COLO668 (cell line): ENCODE measurements around the gene PRMT2.
"Not testable (repeated sequence)": the region's sequence is repeated elsewhere in the genome, so short reads cannot be mapped to it uniquely, and the experiment has no call there.

Experiments
- DNase-seq: peaks from one replicate; lab custom pipeline; 2025; ENCODE audit not compliant: unreplicated experiment; lab: John Stamatoyannopoulos, UW

Gene PRMT2

DNA sequence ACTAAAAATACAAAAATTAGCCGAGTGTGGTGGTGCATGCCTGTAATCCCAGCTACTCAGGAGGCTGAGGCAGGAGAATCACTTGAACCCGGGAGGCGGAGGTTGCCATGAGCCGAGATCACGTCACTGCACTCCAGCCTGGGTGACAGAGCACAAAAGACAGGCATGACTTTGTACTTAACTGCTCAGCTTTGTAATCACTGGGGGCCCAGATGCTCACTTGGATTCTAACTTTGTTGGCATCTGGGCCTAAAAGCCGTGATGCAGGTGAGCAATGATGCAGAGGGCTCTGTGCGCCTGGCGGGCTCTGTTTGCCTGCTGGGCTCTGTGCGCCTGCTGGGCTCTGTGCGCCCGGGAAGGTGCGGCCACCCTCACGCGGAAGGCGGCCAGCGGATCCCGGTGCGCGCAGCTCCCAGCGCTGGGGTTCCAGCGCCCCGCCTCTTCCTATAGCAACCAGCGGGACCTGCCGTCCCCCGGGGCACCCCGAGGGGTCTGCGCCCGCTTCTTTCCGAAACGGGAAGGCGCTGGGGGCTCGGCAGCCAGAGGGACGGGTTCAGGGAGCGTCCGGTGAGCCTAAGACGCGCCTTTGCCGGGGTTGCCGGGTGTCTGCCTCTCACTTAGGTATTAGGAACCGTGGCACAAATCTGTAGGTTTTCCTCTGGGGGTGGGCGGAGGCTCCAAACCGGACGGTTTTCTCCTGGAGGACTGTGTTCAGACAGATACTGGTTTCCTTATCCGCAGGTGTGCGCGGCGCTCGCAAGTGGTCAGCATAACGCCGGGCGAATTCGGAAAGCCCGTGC is 31.7 kb downstream of the PRMT2 start:
- peak; percentile 63 for DNase-seq

DNA sequence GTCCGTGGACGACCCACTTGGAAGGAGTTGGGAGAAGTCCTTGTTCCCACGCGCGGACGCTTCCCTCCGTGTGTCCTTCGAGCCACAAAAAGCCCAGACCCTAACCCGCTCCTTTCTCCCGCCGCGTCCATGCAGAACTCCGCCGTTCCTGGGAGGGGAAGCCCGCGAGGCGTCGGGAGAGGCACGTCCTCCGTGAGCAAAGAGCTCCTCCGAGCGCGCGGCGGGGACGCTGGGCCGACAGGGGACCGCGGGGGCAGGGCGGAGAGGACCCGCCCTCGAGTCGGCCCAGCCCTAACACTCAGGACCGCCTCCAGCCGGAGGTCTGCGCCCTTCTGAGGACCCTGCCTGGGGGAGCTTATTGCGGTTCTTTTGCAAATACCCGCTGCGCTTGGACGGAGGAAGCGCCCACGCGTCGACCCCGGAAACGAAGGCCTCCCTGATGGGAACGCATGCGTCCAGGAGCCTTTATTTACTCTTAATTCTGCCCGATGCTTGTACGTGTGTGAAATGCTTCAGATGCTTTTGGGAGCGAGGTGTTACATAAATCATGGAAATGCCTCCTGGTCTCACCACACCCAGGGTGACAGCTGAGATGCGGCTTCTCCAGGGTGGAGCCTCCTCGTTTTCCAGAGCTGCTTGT is 32.4 kb downstream of the PRMT2 start:
- DNase-seq = peak; percentile 64

DNA sequence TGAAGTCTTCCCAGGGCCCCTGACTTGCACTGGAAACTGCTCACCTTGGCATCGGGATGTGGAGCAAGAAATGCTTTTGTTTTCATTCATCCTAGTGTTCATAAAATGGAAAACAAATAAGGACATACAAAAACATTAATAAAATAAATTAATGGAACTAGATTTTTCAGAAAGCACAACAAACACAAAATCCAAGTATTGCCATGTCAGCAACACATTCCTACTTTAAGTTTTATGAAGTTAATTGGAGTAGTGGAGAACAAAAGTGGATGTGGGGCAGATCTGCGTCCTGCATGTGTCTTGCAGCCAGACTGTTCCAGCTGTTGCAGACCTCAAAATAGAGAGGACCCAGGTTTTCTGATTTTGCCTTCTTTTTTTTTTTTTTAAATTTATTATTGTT is 32.9 kb downstream of the PRMT2 start:
- DNase-seq = no peak

DNA sequence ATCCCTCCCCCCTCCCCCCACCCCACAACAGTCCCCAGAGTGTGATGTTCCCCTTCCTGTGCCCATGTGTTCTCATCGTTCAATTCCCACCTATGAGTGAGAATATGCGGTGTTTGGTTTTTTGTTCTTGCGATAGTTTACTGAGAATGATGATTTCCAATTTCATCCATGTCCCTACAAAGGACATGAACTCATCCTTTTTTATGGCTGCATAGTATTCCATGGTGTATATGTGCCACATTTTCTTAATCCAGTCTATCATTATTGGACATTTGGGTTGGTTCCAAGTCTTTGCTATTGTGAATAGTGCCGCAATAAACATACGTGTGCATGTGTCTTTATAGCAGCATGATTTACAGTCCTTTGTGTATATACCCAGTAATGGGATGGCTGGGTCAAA is 33.4 kb downstream of the PRMT2 start:
- DNase-seq = not testable (repeated sequence)

DNA sequence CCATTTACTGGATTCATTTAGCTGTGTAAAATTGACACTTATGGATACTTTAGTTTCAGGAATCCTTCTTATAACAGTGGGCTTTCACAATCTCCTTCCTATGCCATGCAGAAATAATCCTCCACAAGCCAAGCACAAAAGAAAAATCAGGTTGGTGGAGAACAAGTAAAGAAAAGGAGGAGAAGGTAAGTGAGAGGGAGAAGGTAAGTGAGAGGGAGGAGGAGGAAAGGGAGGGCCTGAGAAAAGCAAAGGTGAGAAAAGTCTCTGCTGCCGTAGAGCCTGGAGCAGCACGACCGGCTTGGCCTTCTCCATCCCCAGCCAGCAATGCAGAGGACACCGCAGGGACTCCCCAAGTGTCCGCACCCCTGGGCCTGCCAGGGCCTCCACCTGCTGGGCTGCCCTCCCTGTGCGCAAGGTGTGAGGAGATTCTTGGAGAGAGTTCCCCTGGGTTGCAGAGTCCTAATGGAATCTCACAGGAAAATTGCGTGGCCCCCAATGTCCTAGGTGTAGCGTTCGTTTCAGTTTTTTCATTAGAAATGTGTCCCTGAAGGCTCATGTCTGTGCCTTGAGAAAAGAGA is 39.0 kb downstream of the PRMT2 start:
- DNase-seq = no peak

DNA sequence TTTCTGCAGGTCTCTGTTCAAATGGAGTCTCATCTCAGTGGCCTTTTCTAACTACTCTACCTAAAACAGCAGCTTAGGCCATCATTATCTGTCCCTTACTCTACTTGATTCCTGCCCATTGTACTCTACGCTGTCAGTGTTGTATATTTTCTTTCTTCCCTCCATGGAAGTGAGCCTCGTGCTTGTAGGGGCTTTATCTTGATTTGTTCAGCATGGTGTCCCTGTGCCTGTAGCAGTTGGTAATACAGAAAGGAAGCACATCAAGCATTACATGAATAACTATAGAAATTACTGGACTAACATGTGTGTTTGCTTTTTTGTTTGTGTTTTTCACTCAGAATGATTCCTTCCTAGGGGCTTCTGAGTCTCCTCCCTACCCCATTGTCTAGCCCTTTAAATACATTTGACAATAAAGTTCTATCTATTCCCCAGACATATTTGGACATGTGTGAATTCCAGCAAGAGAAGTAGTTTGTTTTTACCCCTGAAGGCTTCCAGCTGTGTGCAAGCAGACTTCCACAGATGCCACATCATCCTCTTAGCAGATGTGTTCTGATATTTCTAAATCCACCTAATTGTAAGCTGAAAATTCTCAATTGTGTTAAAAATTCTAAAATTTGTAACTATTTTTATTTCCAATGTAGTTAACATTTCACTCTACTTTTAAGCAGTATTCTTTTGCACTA is 40.3 kb downstream of the PRMT2 start:
- no peak for DNase-seq

DNA sequence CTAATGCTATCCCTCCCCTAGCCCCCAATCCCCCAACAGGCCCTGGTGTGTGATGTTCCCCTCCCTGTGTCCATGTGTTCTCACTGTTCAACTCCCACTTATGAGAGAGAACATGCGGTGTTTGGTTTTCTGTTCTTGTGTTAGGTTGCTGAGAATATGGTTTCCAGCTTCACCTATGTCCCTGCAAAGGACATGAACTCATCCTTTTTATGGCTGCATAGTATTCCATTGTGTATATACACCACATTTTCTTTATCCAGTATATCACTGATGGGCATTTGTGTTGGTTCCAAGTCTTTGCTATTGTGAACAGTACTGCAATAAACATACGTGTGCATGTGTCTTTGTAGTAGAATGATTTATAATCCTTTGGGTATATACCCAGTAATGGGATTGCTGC is 41.1 kb downstream of the PRMT2 start:
- DNase-seq = not testable (repeated sequence)

DNA sequence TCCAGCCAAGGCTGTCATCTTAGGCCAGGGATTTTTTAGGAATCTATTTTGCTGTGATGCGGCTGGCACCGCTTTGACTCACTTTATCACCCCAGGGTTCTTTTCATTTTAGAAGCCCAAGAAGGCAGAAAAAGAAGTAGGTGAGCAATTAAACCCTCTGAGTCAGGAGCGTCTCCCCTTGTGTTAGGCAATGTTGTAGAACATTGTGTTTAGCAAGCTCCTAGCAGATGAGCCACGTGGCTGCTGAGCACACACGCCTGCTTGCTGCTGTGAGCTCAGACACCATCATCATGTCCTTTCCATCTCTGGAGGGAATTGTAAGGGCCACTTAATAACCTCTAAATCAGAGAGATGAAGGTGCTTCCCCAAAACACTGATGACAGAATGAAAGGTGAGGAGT is 46.1 kb downstream of the PRMT2 start:
- not testable (repeated sequence) for DNase-seq

DNA sequence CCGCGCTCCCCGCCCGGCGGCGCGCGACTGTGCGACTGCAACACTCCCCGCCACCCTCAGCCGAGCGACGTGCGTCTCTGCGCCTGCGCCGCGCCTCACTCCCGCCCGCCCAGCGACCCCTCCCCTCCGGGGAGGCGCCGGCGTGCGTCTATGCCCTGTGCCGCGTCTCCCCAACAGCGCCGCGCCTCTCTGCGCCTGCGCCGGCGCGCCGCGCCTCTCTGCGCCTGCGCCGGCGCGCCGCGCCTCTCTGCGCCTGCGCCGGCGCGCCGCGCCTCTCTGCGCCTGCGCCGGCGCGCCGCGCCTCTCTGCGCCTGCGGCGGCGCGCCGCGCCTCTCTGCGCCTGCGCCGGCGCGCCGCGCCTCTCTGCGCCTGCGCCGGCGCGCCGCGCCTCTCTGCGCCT is 63.2 kb downstream of the PRMT2 start:
- not testable (repeated sequence) for DNase-seq

DNA sequence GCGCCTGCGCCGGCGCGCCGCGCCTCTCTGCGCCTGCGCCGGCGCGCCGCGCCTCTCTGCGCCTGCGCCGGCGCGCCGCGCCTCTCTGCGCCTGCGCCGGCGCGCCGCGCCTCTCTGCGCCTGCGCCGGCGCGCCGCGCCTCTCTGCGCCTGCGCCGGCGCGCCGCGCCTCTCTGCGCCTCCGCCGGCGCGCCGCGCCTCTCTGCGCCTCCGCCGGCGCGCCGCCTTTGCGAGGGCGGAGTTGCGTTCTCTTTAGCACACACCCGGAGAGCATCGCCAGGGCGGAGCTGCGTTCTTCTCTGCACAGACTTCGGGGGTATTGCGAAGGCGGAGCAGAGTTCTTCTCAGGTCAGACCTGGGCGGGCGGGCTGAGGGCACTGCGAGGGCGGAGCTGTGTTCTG is 63.6 kb downstream of the PRMT2 start:
- not testable (repeated sequence) for DNase-seq
